ENCODE measurements around the gene TSGA10IP. TPM values are rescaled to one million over a fixed set of nuclear protein-coding genes. Genes with fewer than 3 reads are reported as not detected.

The TSGA10IP gene
- total RNA-seq, 1 donor, result not detected

- Histone ChIP-seq H2AFZ (ENCODE audit: low read length) (no peak overlapping the region), H3K4me1 (ENCODE audit: insufficient read depth, low read length) (no peaks in the 10 kb centered on the region)
These were observed 6.8 kb downstream of the TSGA10IP start for GRCh38 chr11:65952052-65952521.

GRCh38 chr11:65953471-65953870 is 8.2 kb downstream of the TSGA10IP start:
- Histone ChIP-seq H3K27ac (ENCODE audit: low read depth, low read length) (no peak overlapping the region), H3K36me3 (ENCODE audit: insufficient read depth, low read length) (no peaks in the 10 kb centered on the region), H3K27me3 (ENCODE audit: insufficient read depth, low read length) (no peaks in the 10 kb centered on the region), H3K79me2 (ENCODE audit: insufficient read depth, low read length) (no peaks in the 10 kb centered on the region), H2AFZ (ENCODE audit: low read length) (no peak overlapping the region), H4K20me1 (ENCODE audit: insufficient read depth, low read length) (no peaks in the 10 kb centered on the region), H3K4me1 (ENCODE audit: insufficient read depth, low read length) (no peaks in the 10 kb centered on the region), H3K9me3 (ENCODE audit: low read depth, low read length) (no peaks in the 10 kb centered on the region), H3K4me2 (ENCODE audit: insufficient read depth, low read length) (no peak overlapping the region), H3K4me3 (ENCODE audit: insufficient read depth, low read length) (no peak overlapping the region)
- TF ChIP-seq, protein P1, sequence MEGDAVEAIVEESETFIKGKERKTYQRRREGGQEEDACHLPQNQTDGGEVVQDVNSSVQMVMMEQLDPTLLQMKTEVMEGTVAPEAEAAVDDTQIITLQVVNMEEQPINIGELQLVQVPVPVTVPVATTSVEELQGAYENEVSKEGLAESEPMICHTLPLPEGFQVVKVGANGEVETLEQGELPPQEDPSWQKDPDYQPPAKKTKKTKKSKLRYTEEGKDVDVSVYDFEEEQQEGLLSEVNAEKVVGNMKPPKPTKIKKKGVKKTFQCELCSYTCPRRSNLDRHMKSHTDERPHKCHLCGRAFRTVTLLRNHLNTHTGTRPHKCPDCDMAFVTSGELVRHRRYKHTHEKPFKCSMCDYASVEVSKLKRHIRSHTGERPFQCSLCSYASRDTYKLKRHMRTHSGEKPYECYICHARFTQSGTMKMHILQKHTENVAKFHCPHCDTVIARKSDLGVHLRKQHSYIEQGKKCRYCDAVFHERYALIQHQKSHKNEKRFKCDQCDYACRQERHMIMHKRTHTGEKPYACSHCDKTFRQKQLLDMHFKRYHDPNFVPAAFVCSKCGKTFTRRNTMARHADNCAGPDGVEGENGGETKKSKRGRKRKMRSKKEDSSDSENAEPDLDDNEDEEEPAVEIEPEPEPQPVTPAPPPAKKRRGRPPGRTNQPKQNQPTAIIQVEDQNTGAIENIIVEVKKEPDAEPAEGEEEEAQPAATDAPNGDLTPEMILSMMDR (IDR thresholded peaks at IDR 0.05; ENCODE audit: extremely low read depth, low read depth, low read length), result no peak
- DNase-seq (ENCODE audit: insufficient read length, low spot score, missing footprints), result peak; percentile 29

More at GRCh38 chr11:65952052-65952521, 6.8 kb downstream of the TSGA10IP start:
- no peaks in the 10 kb centered on the region for H3K36me3 ChIP-seq (ENCODE audit: insufficient read depth, low read length)
- DNase-seq (ENCODE audit: insufficient read length, low spot score, missing footprints), result no peak
- no peaks in the 10 kb centered on the region for H3K79me2 ChIP-seq (ENCODE audit: insufficient read depth, low read length)
- TF ChIP-seq, protein P1 (IDR thresholded peaks at IDR 0.05; ENCODE audit: extremely low read depth, low read depth, low read length), result no peak
- no peak overlapping the region for H3K27ac ChIP-seq (ENCODE audit: low read depth, low read length)
- H3K9me3 ChIP-seq (ENCODE audit: low read depth, low read length), result no peaks in the 10 kb centered on the region
- no peaks in the 10 kb centered on the region for H3K27me3 ChIP-seq (ENCODE audit: insufficient read depth, low read length)
- no peak overlapping the region for H3K4me3 ChIP-seq (ENCODE audit: insufficient read depth, low read length)
- no peaks in the 10 kb centered on the region for H4K20me1 ChIP-seq (ENCODE audit: insufficient read depth, low read length)
- no peak overlapping the region for H3K4me2 ChIP-seq (ENCODE audit: insufficient read depth, low read length)

DNA sequence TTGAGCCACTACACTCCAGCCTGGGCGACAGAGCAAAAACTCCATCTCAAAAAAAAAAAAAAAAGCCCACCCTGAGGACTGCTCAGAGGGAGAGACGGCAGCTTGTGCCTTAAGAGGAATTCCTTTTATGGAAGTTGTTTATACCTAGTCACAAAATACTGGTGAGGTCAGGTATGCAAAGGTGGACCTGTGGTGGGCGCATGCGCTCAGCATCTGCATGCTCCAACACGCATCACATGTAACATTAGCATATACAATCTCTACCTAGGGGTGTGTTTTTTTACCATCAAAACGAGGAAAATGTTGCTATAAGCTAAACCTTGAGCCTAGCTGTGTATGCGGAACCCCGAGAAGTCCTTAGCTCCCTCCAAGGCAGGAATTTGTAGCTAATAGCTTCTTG is 9.5 kb downstream of the TSGA10IP start:
- Histone ChIP-seq H3K4me2 (ENCODE audit: insufficient read depth, low read length) (no peak overlapping the region), H3K36me3 (ENCODE audit: insufficient read depth, low read length) (no peaks in the 10 kb centered on the region), H4K20me1 (ENCODE audit: insufficient read depth, low read length) (no peaks in the 10 kb centered on the region), H3K27ac (ENCODE audit: low read depth, low read length) (no peak overlapping the region), H3K27me3 (ENCODE audit: insufficient read depth, low read length) (no peaks in the 10 kb centered on the region), H2AFZ (ENCODE audit: low read length) (no peak overlapping the region), H3K9me3 (ENCODE audit: low read depth, low read length) (no peaks in the 10 kb centered on the region), H3K4me3 (ENCODE audit: insufficient read depth, low read length) (no peak overlapping the region), H3K79me2 (ENCODE audit: insufficient read depth, low read length) (no peaks in the 10 kb centered on the region), H3K4me1 (ENCODE audit: insufficient read depth, low read length) (no peaks in the 10 kb centered on the region)
- DNase-seq (ENCODE audit: insufficient read length, low spot score, missing footprints), result no peak
- TF ChIP-seq, protein P1 (IDR thresholded peaks at IDR 0.05; ENCODE audit: extremely low read depth, low read depth, low read length), result no peak

- TF ChIP-seq, protein P1 (IDR thresholded peaks at IDR 0.05; ENCODE audit: extremely low read depth, low read depth, low read length), result no peak
- Histone ChIP-seq H3K27me3 (ENCODE audit: insufficient read depth, low read length) (no peaks in the 10 kb centered on the region), H2AFZ (ENCODE audit: low read length) (no peak overlapping the region), H3K4me1 (ENCODE audit: insufficient read depth, low read length) (peaks cover 11% of the 10 kb centered on the region), H4K20me1 (ENCODE audit: insufficient read depth, low read length) (peaks cover 9% of the 10 kb centered on the region), H3K4me2 (ENCODE audit: insufficient read depth, low read length) (no peak overlapping the region), H3K79me2 (ENCODE audit: insufficient read depth, low read length) (peaks cover 22% of the 10 kb centered on the region), H3K4me3 (ENCODE audit: insufficient read depth, low read length) (no peak overlapping the region), H3K9me3 (ENCODE audit: low read depth, low read length) (no peaks in the 10 kb centered on the region), H3K36me3 (ENCODE audit: insufficient read depth, low read length) (no peaks in the 10 kb centered on the region), H3K27ac (ENCODE audit: low read depth, low read length) (no peak overlapping the region)
- DNase-seq (ENCODE audit: insufficient read length, low spot score, missing footprints), result peak; percentile 58
These were observed 13.0 kb downstream of the TSGA10IP start for GRCh38 chr11:65958291-65958690.

Data from osteoblast (primary cell).